IMR-90 (cell line): ENCODE results near the gene BCL2L11.

Source experiments
- CHD1 ChIP-seq: IDR thresholded peaks from 2 replicates; pipeline ENCODE4 v1.6.1; 2012; ENCODE audit warnings: low read depth, low read length, improper control_type of control experiment
- CTCF ChIP-seq: conservative IDR thresholded peaks from 2 replicates; pipeline ENCODE4 v1.5.1; 2012; ENCODE audit warnings: mild to moderate bottlenecking, low read depth, low read length, improper control_type of control experiment
- MAZ ChIP-seq: IDR thresholded peaks from 2 replicates; pipeline ENCODE4 v1.6.1; 2012; ENCODE audit warnings: low read depth, mild to moderate bottlenecking, low read length, improper control_type of control experiment, moderate library complexity, borderline replicate concordance
- POLR2A ChIP-seq: IDR thresholded peaks from 2 replicates; pipeline ENCODE4 v1.6.1; 2012; ENCODE audit warnings: mild to moderate bottlenecking, low read depth, low read length

GRCh38 chr2:111168528-111169239, 48.0 kb downstream of the BCL2L11 start:
- TF ChIP-seq CTCF (no peak), CHD1 (no peak), POLR2A (no peak), MAZ (peak; percentile 67; the same call in 1 of the 2 replicates)
